ENCODE measurements around the gene ZNF549. TPM values are rescaled to one million over a fixed set of nuclear protein-coding genes. Genes with fewer than 3 reads are reported as not detected.

ZNF549 gene
- total and polyA plus RNA-seq, 2 of the 13 experiments (the other 11 are each of a cell fraction or from before 2014, with no cell fraction given): 2.8 to 6.4 TPM

DNA sequence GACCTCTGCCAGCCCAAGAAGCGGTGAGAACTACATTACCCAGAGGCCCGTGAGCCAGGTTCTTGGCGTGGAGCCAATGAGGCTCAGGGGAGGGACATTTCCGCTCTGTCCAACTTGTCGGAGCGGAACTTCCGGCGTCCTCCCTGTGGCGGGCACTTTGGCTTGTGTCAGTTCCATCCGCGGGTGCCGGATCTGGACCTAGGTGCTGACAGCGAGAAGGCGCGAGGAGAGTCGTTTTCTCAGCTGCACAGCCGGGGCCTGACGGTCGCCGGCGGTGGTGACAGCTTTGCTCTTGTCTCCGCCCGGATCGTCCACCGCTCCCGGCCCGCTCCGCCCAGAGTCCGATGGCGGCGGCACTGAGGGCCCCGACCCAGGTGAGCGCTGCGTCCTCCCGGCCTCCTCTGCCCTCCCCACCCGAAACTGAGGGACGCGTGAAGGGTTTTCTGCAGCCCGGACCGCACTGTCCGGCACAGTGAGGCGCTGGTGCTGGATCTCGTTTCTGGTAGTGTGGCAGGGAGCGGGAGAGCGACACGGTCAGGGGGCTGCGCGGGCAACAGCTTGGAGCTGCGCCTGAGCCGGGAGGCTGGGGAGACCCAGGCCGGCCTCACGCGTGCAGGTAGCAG, 72.7 kb downstream of the ZNF549 start, which contains the start of gene ZNF530 (continued):
- TF ChIP-seq TRIM22 (IDR thresholded peaks at IDR 0.05) (no peak), ZNF275 (CRISPR knock-in tag; IDR thresholded peaks at IDR 0.05; ENCODE audit: borderline replicate concordance) (no peak; the same call in 1 of the 2 replicates), ZNF598 (CRISPR knock-in tag; IDR thresholded peaks at IDR 0.05; ENCODE audit: borderline replicate concordance) (peak; percentile 79), ZNF781 (CRISPR knock-in tag; IDR thresholded peaks at IDR 0.05; ENCODE audit: borderline replicate concordance, not compliant biosample characterization) (peak; percentile 40), KDM5A (IDR thresholded peaks at IDR 0.05; ENCODE audit: borderline replicate concordance, low read length) (peak; percentile 82), TMF1 (CRISPR knock-in tag; IDR thresholded peaks at IDR 0.05; ENCODE audit: low read depth) (no peak), DR1 (CRISPR knock-in tag; IDR thresholded peaks at IDR 0.05) (no peak), ZNF383 (CRISPR knock-in tag; IDR thresholded peaks at IDR 0.05; ENCODE audit: borderline replicate concordance) (no peak), KLF13 (CRISPR knock-in tag; IDR thresholded peaks at IDR 0.05) (no peak), MIER2 (CRISPR knock-in tag; IDR thresholded peaks at IDR 0.05) (no peak), EP300 (IDR thresholded peaks at IDR 0.05; ENCODE audit: low read depth in 2 of 2, low read length in 2 of 2) (0 out of 4 replicates have a peak, but pooled peaks of 1 of the 2 experiments have one; percentile 12), EP300 (CRISPR knock-in tag; IDR thresholded peaks at IDR 0.05; ENCODE audit: borderline replicate concordance) (no peak), ZNF501 (CRISPR knock-in tag; IDR thresholded peaks at IDR 0.05) (peak; percentile 71), CCDC6 (CRISPR knock-in tag; IDR thresholded peaks at IDR 0.05) (peak; percentile 68; the same call in 1 of the 2 replicates), TCF12 (IDR thresholded peaks at IDR 0.05) (no peak), TCF12 (CRISPR knock-in tag; IDR thresholded peaks at IDR 0.05) (no peak), SMAD1 (CRISPR knock-in tag; IDR thresholded peaks at IDR 0.05; ENCODE audit: borderline replicate concordance, low read depth) (no peak), REXO4 (CRISPR knock-in tag; IDR thresholded peaks at IDR 0.05; ENCODE audit: borderline replicate concordance) (0 out of 2 replicates have a peak, but pooled peaks have one; percentile 64), SMAD9 (CRISPR knock-in tag; IDR thresholded peaks at IDR 0.05) (no peak), KDM5B (CRISPR knock-in tag; IDR thresholded peaks at IDR 0.05; ENCODE audit: borderline replicate concordance) (peak; percentile 52; the same call in 1 of the 2 replicates), GABPB1 (CRISPR knock-in tag; IDR thresholded peaks at IDR 0.05) (peak; percentile 99), ARNTL (CRISPR knock-in tag; IDR thresholded peaks at IDR 0.05) (no peak), RFX1 (IDR thresholded peaks at IDR 0.05) (no peak), HOXA3 (CRISPR knock-in tag; IDR thresholded peaks at IDR 0.05) (peak; percentile 85), ZGPAT (CRISPR knock-in tag; IDR thresholded peaks at IDR 0.05) (peak; percentile 73), CEBPG (CRISPR knock-in tag; IDR thresholded peaks at IDR 0.05) (no peak)
- TF ChIP-seq, protein P1, sequence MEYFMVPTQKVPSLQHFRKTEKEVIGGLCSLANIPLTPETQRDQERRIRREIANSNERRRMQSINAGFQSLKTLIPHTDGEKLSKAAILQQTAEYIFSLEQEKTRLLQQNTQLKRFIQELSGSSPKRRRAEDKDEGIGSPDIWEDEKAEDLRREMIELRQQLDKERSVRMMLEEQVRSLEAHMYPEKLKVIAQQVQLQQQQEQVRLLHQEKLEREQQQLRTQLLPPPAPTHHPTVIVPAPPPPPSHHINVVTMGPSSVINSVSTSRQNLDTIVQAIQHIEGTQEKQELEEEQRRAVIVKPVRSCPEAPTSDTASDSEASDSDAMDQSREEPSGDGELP (IDR thresholded peaks at IDR 0.05; ENCODE audit: borderline replicate concordance, low read depth): 0 out of 2 replicates have a peak, but pooled peaks have one; percentile 34

All from HepG2 (cell line).